Measurements from ENCODE around the gene SDHB.

Gene SDHB

GRCh38 chr1:17008208-17008855 lies 45.5 kb downstream of the SDHB start:
- H2BK15ac ChIP-seq (ENCODE audit: low read depth, poor library complexity, severe bottlenecking) = no peak overlapping the region
- no peak overlapping the region for H2AFZ ChIP-seq (ENCODE audit: low read depth, low read length)
- H3K4ac ChIP-seq (ENCODE audit: low read depth in 1 of 2, low read length in 2 of 2) = no peak overlapping the region
- H3K4me3 ChIP-seq (ENCODE audit: insufficient read depth in 1 of 2, low read depth in 1 of 2, low read length in 2 of 2) = no peak overlapping the region
- H2BK5ac ChIP-seq (ENCODE audit: low read depth, low read length, poor library complexity, severe bottlenecking) = no peak overlapping the region
- no peak overlapping the region for H4K8ac ChIP-seq (ENCODE audit: low read length)
- H3K27me3 ChIP-seq (ENCODE audit: control insufficient read depth in 1 of 2, insufficient read depth in 1 of 2, low read length in 2 of 2) = no peaks in the 10 kb centered on the region
- no peak overlapping the region for H2BK120ac ChIP-seq (ENCODE audit: low read depth, low read length)
- H3K36me3 ChIP-seq (ENCODE audit: control insufficient read depth in 1 of 2, insufficient read depth in 2 of 2, low read depth in 1 of 2, low read length in 2 of 2) = peaks cover 16 to 35% of the 10 kb centered on the region in 2 experiments
- peaks cover 10% of the 10 kb centered on the region for H3K79me1 ChIP-seq (replicated peaks; ENCODE audit: low read length, poor library complexity, severe bottlenecking)
- no peaks in the 10 kb centered on the region for H3K9me3 ChIP-seq (ENCODE audit: control insufficient read depth, low read length)
- no peak overlapping the region for H3K18ac ChIP-seq (ENCODE audit: low read depth in 1 of 2, low read length in 2 of 2)
- no peak overlapping the region for H2AK5ac ChIP-seq (ENCODE audit: low read length, severe bottlenecking)
- H3K14ac ChIP-seq (ENCODE audit: low read length in 2 of 2) = no peak overlapping the region
- H4K91ac ChIP-seq (ENCODE audit: low read length) = no peak overlapping the region
- no peak overlapping the region for H3K9ac ChIP-seq (ENCODE audit: low read length)
- no peak overlapping the region for H2BK12ac ChIP-seq (ENCODE audit: low read length in 2 of 2)
- WGBS = 97% methylated on average over 13 of the region's 15 CpGs
- DNase-seq = no peak
- H3K4me1 ChIP-seq (ENCODE audit: control insufficient read depth, insufficient read depth, low read depth, low read length) = peaks cover 38% of the 10 kb centered on the region
- no peak overlapping the region for H3K4me2 ChIP-seq (ENCODE audit: low read length, poor library complexity, severe bottlenecking)
- H3K23ac ChIP-seq (ENCODE audit: low read length in 2 of 2) = no peak overlapping the region
- H3K27ac ChIP-seq (ENCODE audit: low read length, poor library complexity, severe bottlenecking) = no peak overlapping the region

GRCh38 chr1:17007121-17007520 lies 46.7 kb downstream of the SDHB start:
- Histone ChIP-seq H3K79me1 (replicated peaks; ENCODE audit: low read length, poor library complexity, severe bottlenecking) (peaks cover 18% of the 10 kb centered on the region), H2BK120ac (ENCODE audit: low read depth, low read length) (no peak overlapping the region), H3K4me1 (ENCODE audit: control insufficient read depth, insufficient read depth, low read depth, low read length) (peaks cover 26% of the 10 kb centered on the region), H2AK5ac (ENCODE audit: low read length, severe bottlenecking) (no peak overlapping the region), H3K9me3 (ENCODE audit: control insufficient read depth, low read length) (no peaks in the 10 kb centered on the region), H3K4me3 (ENCODE audit: insufficient read depth in 1 of 2, low read depth in 1 of 2, low read length in 2 of 2) (no peak overlapping the region), H2BK15ac (ENCODE audit: low read depth, poor library complexity, severe bottlenecking) (no peak overlapping the region), H3K18ac (ENCODE audit: low read depth in 1 of 2, low read length in 2 of 2) (no peak overlapping the region), H3K14ac (ENCODE audit: low read length in 2 of 2) (no peak overlapping the region), H3K27me3 (ENCODE audit: control insufficient read depth in 1 of 2, insufficient read depth in 1 of 2, low read length in 2 of 2) (no peaks in the 10 kb centered on the region), H3K4ac (ENCODE audit: low read depth in 1 of 2, low read length in 2 of 2) (no peak overlapping the region), H4K8ac (ENCODE audit: low read length) (no peak overlapping the region), H2AFZ (ENCODE audit: low read depth, low read length) (no peak overlapping the region), H3K36me3 (ENCODE audit: control insufficient read depth in 1 of 2, insufficient read depth in 2 of 2, low read depth in 1 of 2, low read length in 2 of 2) (peaks cover 26 to 47% of the 10 kb centered on the region in 2 experiments), H3K4me2 (ENCODE audit: low read length, poor library complexity, severe bottlenecking) (no peak overlapping the region), H2BK5ac (ENCODE audit: low read depth, low read length, poor library complexity, severe bottlenecking) (no peak overlapping the region), H3K23ac (ENCODE audit: low read length in 2 of 2) (no peak overlapping the region), H2BK12ac (ENCODE audit: low read length in 2 of 2) (no peak overlapping the region), H3K9ac (ENCODE audit: low read length) (no peak overlapping the region), H4K91ac (ENCODE audit: low read length) (no peak overlapping the region), H3K27ac (ENCODE audit: low read length, poor library complexity, severe bottlenecking) (no peak overlapping the region)
- 88% methylated on average over 8 of the region's 8 CpGs for WGBS
- DNase-seq = no peak

GRCh38 chr1:17005365-17005740 lies 48.5 kb downstream of the SDHB start:
- Histone ChIP-seq H4K91ac (ENCODE audit: low read length) (no peak overlapping the region), H3K18ac (ENCODE audit: low read depth in 1 of 2, low read length in 2 of 2) (no peak overlapping the region), H2AK5ac (ENCODE audit: low read length, severe bottlenecking) (no peak overlapping the region), H3K9me3 (ENCODE audit: control insufficient read depth, low read length) (no peaks in the 10 kb centered on the region), H3K9ac (ENCODE audit: low read length) (no peak overlapping the region), H3K4me3 (ENCODE audit: insufficient read depth in 1 of 2, low read depth in 1 of 2, low read length in 2 of 2) (no peak overlapping the region), H3K79me1 (replicated peaks; ENCODE audit: low read length, poor library complexity, severe bottlenecking) (peaks cover 29% of the 10 kb centered on the region), H3K27ac (ENCODE audit: low read length, poor library complexity, severe bottlenecking) (no peak overlapping the region), H3K27me3 (ENCODE audit: control insufficient read depth in 1 of 2, insufficient read depth in 1 of 2, low read length in 2 of 2) (no peaks in the 10 kb centered on the region), H3K4me2 (ENCODE audit: low read length, poor library complexity, severe bottlenecking) (no peak overlapping the region), H2AFZ (ENCODE audit: low read depth, low read length) (no peak overlapping the region), H3K36me3 (ENCODE audit: control insufficient read depth in 1 of 2, insufficient read depth in 2 of 2, low read depth in 1 of 2, low read length in 2 of 2) (peaks cover 35 to 65% of the 10 kb centered on the region in 2 experiments), H3K4me1 (ENCODE audit: control insufficient read depth, insufficient read depth, low read depth, low read length) (peaks cover 19% of the 10 kb centered on the region), H3K14ac (ENCODE audit: low read length in 2 of 2) (no peak overlapping the region), H3K23ac (ENCODE audit: low read length in 2 of 2) (no peak overlapping the region), H4K8ac (ENCODE audit: low read length) (no peak overlapping the region), H2BK12ac (ENCODE audit: low read length in 2 of 2) (no peak overlapping the region), H2BK15ac (ENCODE audit: low read depth, poor library complexity, severe bottlenecking) (no peak overlapping the region), H2BK5ac (ENCODE audit: low read depth, low read length, poor library complexity, severe bottlenecking) (no peak overlapping the region), H2BK120ac (ENCODE audit: low read depth, low read length) (no peak overlapping the region), H3K4ac (ENCODE audit: low read depth in 1 of 2, low read length in 2 of 2) (no peak overlapping the region)
- WGBS = 94% methylated on average over 19 of the region's 19 CpGs
- DNase-seq = no peak

GRCh38 chr1:17004466-17005364 lies 49.1 kb downstream of the SDHB start:
- whole genome bisulfite sequencing = 95% methylated on average over 21 of the region's 24 CpGs
- no peak overlapping the region for H3K4me3 ChIP-seq (ENCODE audit: insufficient read depth in 1 of 2, low read depth in 1 of 2, low read length in 2 of 2)
- no peak for DNase-seq

More at GRCh38 chr1:17004466-17005364, 49.1 kb downstream of the SDHB start:
- H3K27me3 ChIP-seq (ENCODE audit: control insufficient read depth in 1 of 2, insufficient read depth in 1 of 2, low read length in 2 of 2) = no peaks in the 10 kb centered on the region
- H4K91ac ChIP-seq (ENCODE audit: low read length) = no peak overlapping the region
- no peak overlapping the region for H4K8ac ChIP-seq (ENCODE audit: low read length)
- H3K4me2 ChIP-seq (ENCODE audit: low read length, poor library complexity, severe bottlenecking) = no peak overlapping the region
- no peak overlapping the region for H3K23ac ChIP-seq (ENCODE audit: low read length in 2 of 2)
- no peak overlapping the region for H3K14ac ChIP-seq (ENCODE audit: low read length in 2 of 2)
- no peak overlapping the region for H3K27ac ChIP-seq (ENCODE audit: low read length, poor library complexity, severe bottlenecking)
- H2BK15ac ChIP-seq (ENCODE audit: low read depth, poor library complexity, severe bottlenecking) = no peak overlapping the region
- no peak overlapping the region for H2AFZ ChIP-seq (ENCODE audit: low read depth, low read length)
- no peak overlapping the region for H3K18ac ChIP-seq (ENCODE audit: low read depth in 1 of 2, low read length in 2 of 2)
- H2AK5ac ChIP-seq (ENCODE audit: low read length, severe bottlenecking) = no peak overlapping the region
- H3K4ac ChIP-seq (ENCODE audit: low read depth in 1 of 2, low read length in 2 of 2) = no peak overlapping the region
- no peaks in the 10 kb centered on the region for H3K9me3 ChIP-seq (ENCODE audit: control insufficient read depth, low read length)
- H2BK12ac ChIP-seq (ENCODE audit: low read length in 2 of 2) = no peak overlapping the region
- peaks cover 37 to 71% of the 10 kb centered on the region in 2 experiments for H3K36me3 ChIP-seq (ENCODE audit: control insufficient read depth in 1 of 2, insufficient read depth in 2 of 2, low read depth in 1 of 2, low read length in 2 of 2)
- H3K9ac ChIP-seq (ENCODE audit: low read length) = peak overlapping the region; percentile 53
- no peak overlapping the region for H2BK120ac ChIP-seq (ENCODE audit: low read depth, low read length)
- no peak overlapping the region for H2BK5ac ChIP-seq (ENCODE audit: low read depth, low read length, poor library complexity, severe bottlenecking)
- peaks cover 15% of the 10 kb centered on the region for H3K4me1 ChIP-seq (ENCODE audit: control insufficient read depth, insufficient read depth, low read depth, low read length)
- H3K79me1 ChIP-seq (replicated peaks; ENCODE audit: low read length, poor library complexity, severe bottlenecking) = peaks cover 34% of the 10 kb centered on the region

All from mesenchymal stem cell (in vitro differentiated cells and primary cell).